ENCODE results near the gene GATD1.
A peak's percentile ranks its signal among the peaks of the same experiment; 100 is the strongest.

Gene GATD1

GRCh38 chr11:819129-819931, 42.0 kb upstream of the GATD1 start:
- peak; percentile 8 for TF ChIP-seq CTCF (IDR thresholded peaks at IDR 0.05; ENCODE audit: low read depth, low read length)
- peak; percentile 81 to 92 for DNase-seq (ENCODE audit: low read depth in 2 of 2)
- peak overlapping the region; percentile 72 to 76 for H3K4me3 ChIP-seq (replicated peaks in 1 of 2; ENCODE audit: low read depth in 2 of 2, low read length in 2 of 2)

GRCh38 chr11:818396-819128, 41.3 kb upstream of the GATD1 start, which contains the start of gene PNPLA2:
PNPLA2 (plus strand) TSS chr11:818914; CDS start chr11:819719, 805 bp downstream.
- H3K4me3 ChIP-seq (replicated peaks in 1 of 2; ENCODE audit: low read depth in 2 of 2, low read length in 2 of 2): peak within 1 kb of the TSS; percentile 72 to 76
- peak; percentile 73 to 75 for DNase-seq (ENCODE audit: low read depth in 2 of 2)

GRCh38 chr11:816433-816779, 39.1 kb upstream of the GATD1 start:
- no peak for DNase-seq (ENCODE audit: low read depth in 2 of 2)
- no peak overlapping the region for H3K4me3 ChIP-seq (replicated peaks in 1 of 2; ENCODE audit: low read depth in 2 of 2, low read length in 2 of 2)
- TF ChIP-seq CTCF (IDR thresholded peaks at IDR 0.05; ENCODE audit: low read depth, low read length): no peak

More at GRCh38 chr11:818396-819128, 41.3 kb upstream of the GATD1 start, which contains the start of gene PNPLA2:
- TF ChIP-seq CTCF (IDR thresholded peaks at IDR 0.05; ENCODE audit: low read depth, low read length): no peak

DNA sequence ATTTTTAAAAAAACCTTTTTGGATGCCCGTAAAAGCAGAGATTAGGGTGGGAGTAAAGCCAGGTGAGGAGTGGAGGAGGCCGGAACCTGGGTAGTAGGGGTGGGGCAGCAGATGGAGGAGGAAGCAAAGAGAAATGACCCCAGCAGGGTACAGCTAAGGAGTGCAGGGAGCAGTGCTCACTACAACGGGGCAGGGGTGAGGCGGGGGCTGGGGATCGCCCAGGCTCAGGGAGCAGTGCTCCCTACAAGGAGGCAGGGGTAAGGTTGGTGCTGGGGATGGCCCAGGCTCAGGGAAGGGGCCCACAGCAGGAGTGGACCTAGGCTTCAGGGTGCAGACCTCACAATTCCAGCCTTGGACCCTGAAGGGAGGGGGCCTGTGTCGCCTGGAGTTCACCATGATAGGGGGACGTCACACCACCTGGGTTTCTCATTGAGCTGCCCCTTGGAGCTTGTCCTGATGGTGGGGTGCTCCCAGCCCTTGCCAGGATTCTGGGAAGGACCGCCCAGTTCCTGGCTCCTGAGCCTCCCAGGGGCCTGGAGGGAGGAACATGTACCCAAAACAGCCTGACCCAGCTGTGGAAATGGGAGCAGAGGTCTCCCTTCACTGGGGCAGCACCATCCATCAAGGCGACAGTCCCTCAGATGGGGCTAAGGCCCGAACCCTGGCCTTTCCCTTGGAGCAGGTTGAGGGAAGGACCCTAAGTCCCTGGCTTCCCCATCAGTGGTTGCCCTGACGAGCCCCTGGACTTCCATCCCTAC, 38.6 kb upstream of the GATD1 start:
- TF ChIP-seq CTCF (IDR thresholded peaks at IDR 0.05; ENCODE audit: low read depth, low read length): no peak
- DNase-seq (ENCODE audit: low read depth in 2 of 2): no peak
- no peak overlapping the region for H3K4me3 ChIP-seq (replicated peaks in 1 of 2; ENCODE audit: low read depth in 2 of 2, low read length in 2 of 2)

DNA sequence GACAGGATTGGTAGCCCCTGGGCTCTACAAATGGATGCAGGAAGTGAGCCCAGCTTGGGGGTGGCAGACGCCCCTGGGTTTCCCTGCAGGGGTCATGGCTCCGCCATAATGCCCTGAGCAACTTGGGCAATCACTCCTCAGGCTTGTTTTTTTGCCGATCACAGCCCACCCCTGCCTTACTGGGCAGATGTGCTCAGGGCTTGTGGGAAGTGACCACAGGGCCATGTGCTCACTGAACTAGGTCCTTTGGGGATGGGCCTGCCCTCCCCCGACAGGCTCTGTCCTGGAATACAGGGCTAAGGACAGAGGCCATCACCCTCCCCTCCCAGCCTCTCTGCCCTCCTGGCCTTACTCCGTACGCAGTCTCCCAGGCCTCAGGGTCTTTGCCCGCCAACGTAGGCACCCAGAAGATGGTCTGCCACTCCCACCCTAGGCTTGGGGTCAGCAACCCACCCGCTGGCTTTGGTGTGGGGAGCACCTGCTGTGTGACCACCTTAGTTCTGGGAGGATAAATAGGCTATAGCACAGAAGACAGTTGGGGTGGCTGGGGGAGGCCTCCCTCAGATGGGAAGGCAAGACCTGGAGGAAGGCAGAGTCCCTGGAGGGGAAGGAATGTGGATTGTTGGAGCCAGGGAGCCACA, 36.3 kb upstream of the GATD1 start:
- TF ChIP-seq CTCF (IDR thresholded peaks at IDR 0.05; ENCODE audit: low read depth, low read length): no peak
- no peak overlapping the region for H3K4me3 ChIP-seq (replicated peaks in 1 of 2; ENCODE audit: low read depth in 2 of 2, low read length in 2 of 2)
- no peak for DNase-seq (ENCODE audit: low read depth in 2 of 2)

DNA sequence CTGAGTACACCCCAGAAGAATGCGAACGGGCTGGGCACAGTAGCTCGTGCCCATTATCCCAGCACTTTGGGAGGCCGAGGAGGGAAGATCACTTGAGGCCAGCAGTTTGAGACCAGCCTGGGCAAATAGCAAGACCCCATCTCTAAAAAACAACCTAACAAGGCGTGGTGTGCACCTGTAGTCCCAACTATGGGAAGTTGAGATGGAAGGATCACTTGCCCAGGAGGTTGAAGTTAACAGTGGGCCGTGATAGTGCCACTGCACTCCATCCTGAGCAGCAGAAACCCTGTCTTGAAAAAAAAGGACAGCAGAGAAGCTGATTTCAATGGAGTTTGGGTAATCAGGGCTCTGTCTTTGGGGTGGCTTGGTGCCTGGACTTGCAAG, 35.8 kb upstream of the GATD1 start:
- no peak overlapping the region for H3K4me3 ChIP-seq (replicated peaks in 1 of 2; ENCODE audit: low read depth in 2 of 2, low read length in 2 of 2)
- no peak for TF ChIP-seq CTCF (IDR thresholded peaks at IDR 0.05; ENCODE audit: low read depth, low read length)

More for the DNA sequence above, 35.8 kb upstream of the GATD1 start:
- DNase-seq (ENCODE audit: low read depth in 2 of 2): no peak
